Ishikawa (cell line): ENCODE data around the gene TUBGCP6.

Source experiments
- CEBPB ChIP-seq: IDR thresholded peaks from 2 replicates; pipeline ENCODE4 v1.6.1; 2012
- CREB1 ChIP-seq: IDR thresholded peaks from 2 replicates; pipeline ENCODE4 v1.6.1; 2012; ENCODE audit warnings: low read depth
- EGR1 ChIP-seq: IDR thresholded peaks from 2 replicates; pipeline ENCODE4 v1.6.1; 2012
- EP300 ChIP-seq: IDR thresholded peaks from 2 replicates; pipeline ENCODE4 v1.6.1; 2012; ENCODE audit warnings: borderline replicate concordance
- FOXM1 ChIP-seq: IDR thresholded peaks from 2 replicates; pipeline ENCODE4 v1.6.1; 2012; ENCODE audit warnings: low read depth, borderline replicate concordance
- NFIC ChIP-seq: IDR thresholded peaks from 2 replicates; pipeline ENCODE4 v1.6.1; 2012
- RAD21 ChIP-seq: IDR thresholded peaks from 2 replicates; pipeline ENCODE4 v1.6.1; 2012; ENCODE audit warnings: low read depth
- TAF1 ChIP-seq: IDR thresholded peaks from 2 replicates; pipeline ENCODE4 v1.6.1; 2012; ENCODE audit warnings: low read depth, mild to moderate bottlenecking
- TEAD4 ChIP-seq: IDR thresholded peaks from 2 replicates; pipeline ENCODE4 v1.6.1; 2012
- YY1 ChIP-seq: IDR thresholded peaks from 2 replicates; pipeline ENCODE4 v1.6.1; 2012; ENCODE audit warnings: low read depth
- ZBTB7A ChIP-seq: IDR thresholded peaks from 2 replicates; pipeline ENCODE4 v1.6.1; 2012; ENCODE audit warnings: low read depth
- TF ChIP-seq, protein P1 (sequence below): IDR thresholded peaks from 2 replicates; pipeline ENCODE4 v1.6.1; 2012; ENCODE audit warnings: low read depth, mild to moderate bottlenecking
- TF ChIP-seq, protein P2 (sequence below): IDR thresholded peaks from 2 replicates; pipeline ENCODE4 v1.6.1; 2012

GRCh38 chr22:50203288-50203687 lies 41.5 kb downstream of the TUBGCP6 start:
- TF ChIP-seq NFIC (no peak), CREB1 (no peak), EP300 (no peak), EGR1 (no peak), RAD21 (no peak), CEBPB (no peak), TEAD4 (no peak), YY1 (no peak), FOXM1 (no peak), TAF1 (no peak), ZBTB7A (no peak)
- TF ChIP-seq, protein P1, sequence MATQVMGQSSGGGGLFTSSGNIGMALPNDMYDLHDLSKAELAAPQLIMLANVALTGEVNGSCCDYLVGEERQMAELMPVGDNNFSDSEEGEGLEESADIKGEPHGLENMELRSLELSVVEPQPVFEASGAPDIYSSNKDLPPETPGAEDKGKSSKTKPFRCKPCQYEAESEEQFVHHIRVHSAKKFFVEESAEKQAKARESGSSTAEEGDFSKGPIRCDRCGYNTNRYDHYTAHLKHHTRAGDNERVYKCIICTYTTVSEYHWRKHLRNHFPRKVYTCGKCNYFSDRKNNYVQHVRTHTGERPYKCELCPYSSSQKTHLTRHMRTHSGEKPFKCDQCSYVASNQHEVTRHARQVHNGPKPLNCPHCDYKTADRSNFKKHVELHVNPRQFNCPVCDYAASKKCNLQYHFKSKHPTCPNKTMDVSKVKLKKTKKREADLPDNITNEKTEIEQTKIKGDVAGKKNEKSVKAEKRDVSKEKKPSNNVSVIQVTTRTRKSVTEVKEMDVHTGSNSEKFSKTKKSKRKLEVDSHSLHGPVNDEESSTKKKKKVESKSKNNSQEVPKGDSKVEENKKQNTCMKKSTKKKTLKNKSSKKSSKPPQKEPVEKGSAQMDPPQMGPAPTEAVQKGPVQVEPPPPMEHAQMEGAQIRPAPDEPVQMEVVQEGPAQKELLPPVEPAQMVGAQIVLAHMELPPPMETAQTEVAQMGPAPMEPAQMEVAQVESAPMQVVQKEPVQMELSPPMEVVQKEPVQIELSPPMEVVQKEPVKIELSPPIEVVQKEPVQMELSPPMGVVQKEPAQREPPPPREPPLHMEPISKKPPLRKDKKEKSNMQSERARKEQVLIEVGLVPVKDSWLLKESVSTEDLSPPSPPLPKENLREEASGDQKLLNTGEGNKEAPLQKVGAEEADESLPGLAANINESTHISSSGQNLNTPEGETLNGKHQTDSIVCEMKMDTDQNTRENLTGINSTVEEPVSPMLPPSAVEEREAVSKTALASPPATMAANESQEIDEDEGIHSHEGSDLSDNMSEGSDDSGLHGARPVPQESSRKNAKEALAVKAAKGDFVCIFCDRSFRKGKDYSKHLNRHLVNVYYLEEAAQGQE = no peak
- TF ChIP-seq, protein P2, sequence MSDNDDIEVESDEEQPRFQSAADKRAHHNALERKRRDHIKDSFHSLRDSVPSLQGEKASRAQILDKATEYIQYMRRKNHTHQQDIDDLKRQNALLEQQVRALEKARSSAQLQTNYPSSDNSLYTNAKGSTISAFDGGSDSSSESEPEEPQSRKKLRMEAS = no peak
